HepG2 (cell line): ENCODE results near the gene PNMA8C. TPM values are rescaled to one million over a fixed set of nuclear protein-coding genes. Genes with fewer than 3 reads are reported as not detected.

ENCODE experiments used
- ATAC-seq: fragments of 200-7000 bp; cut with Tn5 transposase; 3 replicates; pipeline ENCODE4 v1.9.1; 2020; ENCODE audit warnings: mild to moderate bottlenecking, moderate library complexity
- BruUV-seq: library from RNA; stranded (reverse); fragments of 400-500 nt; replicated peaks from 2 replicates; lab custom pipeline; 2021; lab: Mats Ljungman, UMichigan
- CTCF ChIA-PET: fragments of 300-600 bp; formaldehyde crosslinking; extraction: SDS; loops from one replicate; lab custom pipeline; 2021; ENCODE audit warnings: low total read pairs, inconsistent platforms, low intra/inter-chr PET ratio; lab: Yijun Ruan, JAX
- POLR2A ChIA-PET: fragments of 350-600 bp; sonication (Branson Sonifier 250); formaldehyde crosslinking; loops from one replicate; lab custom pipeline; 2020; ENCODE audit warnings: antibody characterized with exemption, inconsistent platforms; lab: Yijun Ruan, JAX
- DNase-seq: peaks from one replicate; pipeline ENCODE4 v3.0.0-alpha.2; 2015; ENCODE audit warnings: low spot score
- FAIRE-seq: peaks from 3 replicates; lab custom pipeline; 2011; peaks lifted over from hg19 to GRCh38; lab: Jason Lieb, UNC
- H2AFZ ChIP-seq: one replicate; pipeline ENCODE4 v1.6.1; 2011; ENCODE audit warnings: low read length, inconsistent platforms
- H3K27ac ChIP-seq: fragments of 300-600 bp; 3 replicates; pipeline ENCODE4 v1.8.0; 2011; ENCODE audit warnings: mixed run types, mild to moderate bottlenecking, mixed read lengths, low read length, inconsistent platforms; ENCODE audit not compliant: insufficient read depth; ENCODE audit errors: extremely low read length
- H3K27me3 ChIP-seq, 2 experiments: fragments of 200-600 bp in 1 of 2; 2 replicates in 1 of 2; 3 replicates in 1 of 2; pipeline versions ENCODE4 v1.6.0 to v1.8.0; 2011; ENCODE audit warnings: low read length in 2 of 2, mild to moderate bottlenecking in 2 of 2, moderate library complexity in 2 of 2, inconsistent platforms in 1 of 2; ENCODE audit not compliant: insufficient read depth in 2 of 2, control insufficient read depth in 1 of 2
- H3K36me3 ChIP-seq, 2 experiments: fragments of 200-600 bp in 1 of 2; replicated peaks in 1 of 2; 2 replicates in 1 of 2; 3 replicates in 1 of 2; pipeline versions ENCODE4 v1.5.1 to v1.8.0; 2011; ENCODE audit warnings: low read length in 2 of 2, inconsistent platforms in 1 of 2; ENCODE audit not compliant: insufficient read depth in 2 of 2, control insufficient read depth in 1 of 2
- H3K4me1 ChIP-seq: 2 replicates; pipeline ENCODE4 v1.5.1; 2012; ENCODE audit warnings: low read length, inconsistent platforms; ENCODE audit not compliant: insufficient read depth
- H3K4me2 ChIP-seq: 2 replicates; pipeline ENCODE4 v1.6.0; 2011; ENCODE audit warnings: low read depth, low read length, inconsistent platforms
- H3K4me3 ChIP-seq, 3 experiments: fragments of 200-600 bp in 1 of 3; sonication (generic), shearing (Covaris generic) in 1 of 3; replicated peaks in 1 of 3; 2 replicates each; pipeline ENCODE4 v1.5.1; 2011 to 2016; ENCODE audit warnings: low read length in 3 of 3, inconsistent platforms in 2 of 3, low read depth in 2 of 3, mild to moderate bottlenecking in 2 of 3, control low read depth in 1 of 3, mixed read lengths in 1 of 3; ENCODE audit not compliant: insufficient read depth in 1 of 3
- H3K79me2 ChIP-seq: one replicate; pipeline ENCODE4 v1.6.1; 2011; ENCODE audit warnings: low read length, inconsistent platforms; ENCODE audit not compliant: insufficient read depth
- H3K9ac ChIP-seq: 2 replicates; pipeline ENCODE4 v1.6.0; 2011; ENCODE audit warnings: mild to moderate bottlenecking, low read depth, low read length, inconsistent platforms; ENCODE audit not compliant: insufficient read depth
- H3K9me3 ChIP-seq: 2 replicates; pipeline ENCODE4 v1.5.1; 2012; ENCODE audit warnings: mild to moderate bottlenecking, low read length
- H4K20me1 ChIP-seq: 2 replicates; pipeline ENCODE4 v1.6.0; 2011; ENCODE audit warnings: inconsistent platforms, mild to moderate bottlenecking, low read length, moderate library complexity; ENCODE audit not compliant: insufficient read depth
- BCL6 ChIP-seq: IDR thresholded peaks from 2 replicates; pipeline ENCODE4 v1.6.1; 2016; ENCODE audit warnings: missing genetic modification reagents, missing compliant biosample characterization
- ETV5 ChIP-seq: IDR thresholded peaks from 2 replicates; pipeline ENCODE4 v1.6.1; 2018; ENCODE audit warnings: missing biosample characterization, missing genetic modification reagents, inconsistent platforms, borderline replicate concordance
- GABPA ChIP-seq, 2 experiments: IDR thresholded peaks; 2 replicates each; pipeline ENCODE4 v1.6.1; 2011 to 2016; ENCODE audit warnings: low read depth in 2 of 2, low read length in 1 of 2, missing biosample characterization in 1 of 2, missing genetic modification characterization in 1 of 2
- HNF4A ChIP-seq: sonication (generic); formaldehyde crosslinking; IDR thresholded peaks from 2 replicates; pipeline ENCODE4 v1.4.0; 2020; ENCODE audit warnings: missing genetic modification reagents
- KDM1A ChIP-seq: IDR thresholded peaks from 2 replicates; pipeline ENCODE4 v1.6.1; 2016; ENCODE audit warnings: missing compliant biosample characterization
- TOE1 ChIP-seq: sonication (generic); formaldehyde crosslinking; IDR thresholded peaks from 2 replicates; pipeline ENCODE4 v1.4.0; 2020; ENCODE audit warnings: mild to moderate bottlenecking, missing genetic modification reagents
- ZBTB40 ChIP-seq, 2 experiments: fragments of 450-650 bp in 1 of 2; sonication (generic) in 1 of 2; formaldehyde crosslinking in 1 of 2; IDR thresholded peaks; 2 replicates each; pipeline versions ENCODE4 v1.6.1 to v1.8.0; 2016 to 2022; ENCODE audit warnings: antibody characterized with exemption in 1 of 2, mild to moderate bottlenecking in 1 of 2, missing genetic modification reagents in 1 of 2
- ZMYM3 ChIP-seq: sonication (generic); formaldehyde crosslinking; IDR thresholded peaks from 2 replicates; pipeline ENCODE4 v1.5.1; 2020; ENCODE audit warnings: mild to moderate bottlenecking, missing genetic modification reagents
- ZNF629 ChIP-seq: sonication (generic); formaldehyde crosslinking; conservative IDR thresholded peaks from 2 replicates; pipeline ENCODE4 v1.5.0; 2020; ENCODE audit warnings: missing genetic modification reagents
- ZNF768 ChIP-seq: sonication (generic); formaldehyde crosslinking; IDR thresholded peaks from 2 replicates; pipeline ENCODE4 v1.4.0; 2020; ENCODE audit warnings: missing genetic modification reagents
- ZNF775 ChIP-seq: sonication (generic); formaldehyde crosslinking; IDR thresholded peaks from 2 replicates; pipeline ENCODE4 v1.4.0; 2020; ENCODE audit warnings: missing genetic modification reagents, mild to moderate bottlenecking, moderate library complexity, borderline replicate concordance
- ZUFSP ChIP-seq: sonication (generic); formaldehyde crosslinking; IDR thresholded peaks from 2 replicates; pipeline ENCODE4 v1.9.0; 2021; ENCODE audit warnings: missing genetic modification reagents, mild to moderate bottlenecking, borderline replicate concordance
- WGBS: methylation state at CpG from one replicate; pipeline ENCODE4 v1.1.6; 2017; ENCODE audit warnings: low lambda C conversion rate; 5-methylcytosine and 5-hydroxymethylcytosine counted together
- in situ Hi-C: cut with HindIII; loops from 2 replicates; pipeline ENCODE4 v1.10.0; 2017; ENCODE audit warnings: low pct_unique_long_range_greater_than_20kb; ENCODE audit not compliant: extremely low pct_ligation_motif_present
- intact Hi-C: fragments of 100-400 bp; cut with micrococcal nuclease; formaldehyde crosslinking; loops from one replicate; pipeline ENCODE4 v1.10.0; 2022; ENCODE audit not compliant: unreplicated experiment
- polyA plus RNA-seq, 8 experiments: library from polyadenylated mRNA; depleted of rRNA in 3 of 8; stranded (reverse) in 7 of 8; unstranded in 1 of 8; fragments of >200 nt; fragmentation: Illumina TruSeq in 4 of 8; extraction: Trizol in 4 of 8; gene quantifications; 2 replicates each; pipeline versions ENCODE4 v1.2.1 to v1.2.3, GENCODE V29; 2011 to 2016; ENCODE audit warnings: low read depth in 4 of 8, missing spikeins in 1 of 8, mixed read lengths in 1 of 8; ENCODE audit not compliant: insufficient read depth in 1 of 8
- total RNA-seq, 5 experiments: library from RNA; depleted of rRNA; stranded (reverse); fragments of >200 nt; fragmentation: Illumina TruSeq; extraction: Trizol; gene quantifications; 2 replicates each; pipeline ENCODE4 v1.2.3, GENCODE V29; 2016; ENCODE audit warnings: low read depth in 1 of 5

Gene PNMA8C
- total and polyA plus RNA-seq, 2 of the 13 experiments (the other 11 are each of a cell fraction or from before 2014, with no cell fraction given) = not detected

- intact Hi-C loops (loop anchor here (2.0 kb wide), 1 partner anchor 92 kb away; no protein-coding TSS in a partner anchor), in situ Hi-C loops (loop anchor here (10.0 kb wide), 1 partner anchor 110 kb away; no protein-coding TSS in a partner anchor)
- no peaks in the 10 kb centered on the region for H3K9me3 ChIP-seq
- H3K9ac ChIP-seq = no peak overlapping the region
- no peaks in the 10 kb centered on the region for H3K79me2 ChIP-seq
- POLR2A ChIA-PET = no interaction called here
- TF ChIP-seq ZUFSP = no peak
- 0 out of 2 replicates have a peak, but pooled peaks have one; percentile 43 for TF ChIP-seq KDM1A (CRISPR knock-in tag)
- no peak for TF ChIP-seq ETV5 (CRISPR knock-in tag)
- TF ChIP-seq ZNF775 (CRISPR knock-in tag) = no peak
- peak; percentile 93 for TF ChIP-seq ZNF768 (CRISPR knock-in tag)
- no peak for TF ChIP-seq GABPA (IDR thresholded peaks at IDR 0.05; ENCODE audit: low read depth, low read length)
- TF ChIP-seq GABPA (CRISPR knock-in tag; IDR thresholded peaks at IDR 0.05; ENCODE audit: low read depth) = no peak
- TF ChIP-seq ZBTB40 (IDR thresholded peaks at IDR 0.05) = no peak
- TF ChIP-seq ZBTB40 (CRISPR knock-in tag; IDR thresholded peaks at IDR 0.05) = no peak
- TF ChIP-seq BCL6 = no peak
- TF ChIP-seq ZNF629 (CRISPR knock-in tag) = peak; percentile 84
- peak; percentile 26; the same call in 1 of the 2 replicates for TF ChIP-seq ZMYM3
- TF ChIP-seq TOE1 = no peak
- TF ChIP-seq HNF4A (CRISPR knock-in tag) = no peak
- H3K27ac ChIP-seq = no peak overlapping the region
- DNase-seq (no peak), ATAC-seq (no peak), FAIRE-seq (no peak)
- 96% methylated on average over 5 of the region's 5 CpGs for WGBS
- H4K20me1 ChIP-seq = no peaks in the 10 kb centered on the region
- H3K27me3 ChIP-seq = no peaks in the 10 kb centered on the region
- no peak overlapping the region for H3K4me2 ChIP-seq
- CTCF ChIA-PET = interaction anchor here (1.0 to 3.3 kb wide), 3 partner anchors 79 to 119 kb away, joined by 5 to 96 read pairs (median 59); no protein-coding TSS in a partner anchor
- no TSS peak for BruUV-seq
- no peak overlapping the region for H2AFZ ChIP-seq
- H3K36me3 ChIP-seq = peaks cover 5 to 17% of the 10 kb centered on the region in 2 experiments; a peak in 4 of 5 replicates
- H3K4me3 ChIP-seq = no peak overlapping the region
- H3K4me1 ChIP-seq = no peaks in the 10 kb centered on the region
These were observed 34.3 kb downstream of the PNMA8C start for GRCh38 chr19:46394402-46394797.
